Ishikawa (cell line): ENCODE measurements around the gene FAM234B.

Source experiments
- CEBPB ChIP-seq: IDR thresholded peaks from 2 replicates; pipeline ENCODE4 v1.6.1; 2012
- EGR1 ChIP-seq: IDR thresholded peaks from 2 replicates; pipeline ENCODE4 v1.6.1; 2012
- MAX ChIP-seq: IDR thresholded peaks from 2 replicates; pipeline ENCODE4 v1.6.1; 2012
- RAD21 ChIP-seq: IDR thresholded peaks from 2 replicates; pipeline ENCODE4 v1.6.1; 2012; ENCODE audit warnings: low read depth
- REST ChIP-seq: IDR thresholded peaks from 2 replicates; pipeline ENCODE4 v1.6.1; 2012; ENCODE audit warnings: low read depth, mild to moderate bottlenecking
- TAF1 ChIP-seq: IDR thresholded peaks from 2 replicates; pipeline ENCODE4 v1.6.1; 2012; ENCODE audit warnings: low read depth, mild to moderate bottlenecking
- TEAD4 ChIP-seq: IDR thresholded peaks from 2 replicates; pipeline ENCODE4 v1.6.1; 2012
- USF1 ChIP-seq: IDR thresholded peaks from 2 replicates; pipeline ENCODE4 v1.6.1; 2012

DNA sequence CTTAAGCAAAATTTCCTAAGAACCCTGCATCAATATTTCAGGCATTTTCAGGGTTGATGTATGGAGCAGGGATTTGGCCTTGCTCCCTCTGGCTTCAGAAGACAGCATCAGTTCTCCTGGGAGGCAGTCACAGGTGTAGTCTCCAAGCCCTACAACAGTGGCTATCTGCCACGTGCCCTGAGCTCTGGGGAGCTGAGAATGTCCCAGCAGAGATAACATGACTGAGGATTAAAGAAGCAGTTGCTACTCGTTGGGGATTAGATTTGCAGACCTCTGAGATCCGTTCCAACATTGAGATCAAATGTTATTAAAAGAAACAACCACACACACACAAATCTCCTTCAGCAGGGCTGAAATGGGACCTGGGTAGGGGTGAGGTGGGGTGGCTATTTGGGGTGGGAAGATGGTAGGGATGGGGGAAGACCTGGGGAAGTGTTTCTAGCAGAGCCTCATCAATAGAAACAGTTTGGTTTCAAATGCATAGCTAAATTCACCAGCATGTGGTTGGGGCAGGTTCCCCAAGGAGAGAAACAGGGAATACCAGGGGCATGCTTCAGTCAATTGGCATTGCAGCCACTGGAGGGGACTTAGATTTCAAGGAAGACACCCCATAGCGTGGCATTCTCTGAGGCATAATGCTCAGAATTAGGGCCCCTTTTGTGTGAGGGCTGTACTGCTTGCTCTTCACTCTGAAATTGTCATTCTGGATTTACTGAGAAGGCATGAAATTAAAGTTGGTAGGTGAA is 15.2 kb upstream of the FAM234B start:
- no peak for TF ChIP-seq REST
- no peak for TF ChIP-seq TEAD4
- TF ChIP-seq CEBPB, result no peak
- no peak for TF ChIP-seq RAD21
- no peak for TF ChIP-seq USF1
- TF ChIP-seq EGR1, result no peak
- no peak for TF ChIP-seq MAX
- TF ChIP-seq TAF1, result no peak
